Hematopoietic multipotent progenitor cell treated with erythropoietin and hydrocortisone succinate and interleukin-3 and kit ligand, for 17 days (in vitro differentiated cells): Measurements from ENCODE around the gene FAF2.
"Not testable (repeated sequence)": the region's sequence is repeated elsewhere in the genome, so short reads cannot be mapped to it uniquely, and the experiment has no call there.

Experiments
- DNase-seq: peaks from one replicate; pipeline ENCODE4 v3.0.0-alpha.2; 2015; ENCODE audit warnings: low spot score

The FAF2 gene

GRCh38 chr5:176447978-176448608, at the start of gene FAF2:
Gene FAF2, plus strand, starts transcription at chr5:176448385. Its CDS starts 23 bp downstream, at chr5:176448408.
- DNase-seq = peak; percentile 97

GRCh38 chr5:176400382-176401156, 47.6 kb upstream of the FAF2 start:
- DNase-seq = no peak

GRCh38 chr5:176401281-176402205, 46.6 kb upstream of the FAF2 start:
- no peak for DNase-seq

GRCh38 chr5:176405656-176406435, 42.3 kb upstream of the FAF2 start:
- DNase-seq = no peak

- DNase-seq = no peak
Observed at GRCh38 chr5:176406436-176407052, 41.6 kb upstream of the FAF2 start.

- no peak for DNase-seq
Observed at GRCh38 chr5:176407456-176408251, 40.5 kb upstream of the FAF2 start.

GRCh38 chr5:176408252-176408573, 40.0 kb upstream of the FAF2 start:
- DNase-seq = not testable (repeated sequence)

- DNase-seq = no peak
Observed at GRCh38 chr5:176408590-176408989, 39.6 kb upstream of the FAF2 start.

- DNase-seq = no peak
Observed at GRCh38 chr5:176409765-176410164, 38.4 kb upstream of the FAF2 start.

GRCh38 chr5:176410486-176411180, 37.6 kb upstream of the FAF2 start:
- no peak for DNase-seq

- DNase-seq = no peak
Observed at GRCh38 chr5:176412517-176413254, 35.5 kb upstream of the FAF2 start.

GRCh38 chr5:176413255-176413565, 35.0 kb upstream of the FAF2 start:
- no peak for DNase-seq

GRCh38 chr5:176413709-176414191, 34.4 kb upstream of the FAF2 start:
- DNase-seq = no peak

GRCh38 chr5:176414704-176415103, 33.5 kb upstream of the FAF2 start:
- no peak for DNase-seq

GRCh38 chr5:176415240-176415951, 32.8 kb upstream of the FAF2 start:
- no peak for DNase-seq

- peak; percentile 91 for DNase-seq
Observed at GRCh38 chr5:176415952-176416924, 31.9 kb upstream of the FAF2 start, which contains the start of gene CLTB. Gene CLTB, minus strand, starts transcription at chr5:176416539. Its CDS starts 176 bp downstream, at chr5:176416363.

- no peak for DNase-seq
Observed at GRCh38 chr5:176416965-176417364, 31.2 kb upstream of the FAF2 start.
